HG03520 (cell line): ENCODE data around the gene FGA.
"Not testable (repeated sequence)": the region's sequence is repeated elsewhere in the genome, so short reads cannot be mapped to it uniquely, and the experiment has no call there.

Source experiments
- ATAC-seq: cut with Tn5 transposase; IDR thresholded peaks from one replicate; pipeline ENCODE4 v1.9.1; 2021; ENCODE audit warnings: mild to moderate bottlenecking, moderate library complexity; ENCODE audit not compliant: unreplicated experiment

The FGA gene

GRCh38 chr4:154608361-154609252, 18.1 kb upstream of the FGA start:
- ATAC-seq: no peak

GRCh38 chr4:154606728-154607723, 16.5 kb upstream of the FGA start:
- no peak for ATAC-seq

- no peak for ATAC-seq
These were observed 14.2 kb upstream of the FGA start for GRCh38 chr4:154604696-154605200.

- ATAC-seq: no peak
These were observed 12.7 kb upstream of the FGA start for GRCh38 chr4:154603033-154603943.

- ATAC-seq: no peak
These were observed 12.0 kb upstream of the FGA start for GRCh38 chr4:154602404-154603020.

- ATAC-seq: no peak
These were observed 7.5 kb upstream of the FGA start for GRCh38 chr4:154597798-154598774.

GRCh38 chr4:154597281-154597680, 6.7 kb upstream of the FGA start:
- ATAC-seq: not testable (repeated sequence)

- ATAC-seq: no peak
These were observed 5.3 kb upstream of the FGA start for GRCh38 chr4:154595807-154596206.

- not testable (repeated sequence) for ATAC-seq
These were observed 3.8 kb upstream of the FGA start for GRCh38 chr4:154594343-154594742.

GRCh38 chr4:154593868-154594267, 3.3 kb upstream of the FGA start:
- no peak for ATAC-seq

- ATAC-seq: no peak
These were observed 1.3 kb upstream of the FGA start for GRCh38 chr4:154591890-154592289.

GRCh38 chr4:154589296-154590197, 995 bp downstream of the FGA start:
- ATAC-seq: no peak

GRCh38 chr4:154588198-154588597, 2.3 kb downstream of the FGA start:
- no peak for ATAC-seq

GRCh38 chr4:154586296-154587033, 4.1 kb downstream of the FGA start:
- ATAC-seq: no peak

- ATAC-seq: no peak
These were observed 5.0 kb downstream of the FGA start for GRCh38 chr4:154585369-154586018.

GRCh38 chr4:154584259-154584658, 6.3 kb downstream of the FGA start:
- no peak for ATAC-seq
